Colonic mucosa (tissue), 4 donors: Measurements from ENCODE around the gene NEGR1. TPM values are rescaled to one million over a fixed set of nuclear protein-coding genes. Genes with fewer than 3 reads are reported as not detected.

Source experiments
- DNase-seq: peaks from one replicate; pipeline ENCODE4 v3.0.0-alpha.2; 2020
- H3K27ac ChIP-seq: fragments of 200-600 bp; one replicate; pipeline ENCODE4 v1.8.0; 2021
- H3K27me3 ChIP-seq: fragments of 200-600 bp; one replicate; pipeline ENCODE4 v1.8.0; 2021
- H3K36me3 ChIP-seq: fragments of 200-600 bp; one replicate; pipeline ENCODE4 v1.8.0; 2021
- H3K4me1 ChIP-seq: fragments of 200-600 bp; one replicate; pipeline ENCODE4 v1.8.0; 2021; ENCODE audit warnings: mild to moderate bottlenecking
- H3K4me3 ChIP-seq: fragments of 200-600 bp; one replicate; pipeline ENCODE4 v1.8.0; 2021
- H3K9ac ChIP-seq, 2 donors: one replicate each; pipeline ENCODE4 v1.7.0; 2013; ENCODE audit warnings: control low read depth in 2 of 2, low read depth in 2 of 2, low read length in 2 of 2
- H3K9me3 ChIP-seq: fragments of 200-600 bp; one replicate; pipeline ENCODE4 v1.8.0; 2021
- intact Hi-C: fragments of 100-400 bp; cut with DNase I; formaldehyde crosslinking; loops from one replicate; pipeline ENCODE4 v1.14.1; 2022
- total RNA-seq, 2 donors: library from RNA; stranded (reverse); fragmentation: NEBNext Ultra II Directional in 1 of 2; extraction: Animal tissue kit (Norgen Biotek cat#: 25700) in 1 of 2; gene quantifications; one replicate each; pipeline ENCODE4 v1.2.1, GENCODE V29; 2021
- TF ChIP-seq, protein P1 (sequence below): fragments of 200-600 bp; IDR thresholded peaks from one replicate; pipeline ENCODE4 v1.8.0; 2022; ENCODE audit warnings: antibody characterized with exemption, mild to moderate bottlenecking
- donor health status: healthy.
- donor health status: DM: no; HTN: no; CAD: no.
- donor health status: DM: no; HTN: no; CAD: no.

NEGR1 gene
- total RNA-seq, 2 donors from 2014 or later, result 4.0 to 9.2 TPM

DNA sequence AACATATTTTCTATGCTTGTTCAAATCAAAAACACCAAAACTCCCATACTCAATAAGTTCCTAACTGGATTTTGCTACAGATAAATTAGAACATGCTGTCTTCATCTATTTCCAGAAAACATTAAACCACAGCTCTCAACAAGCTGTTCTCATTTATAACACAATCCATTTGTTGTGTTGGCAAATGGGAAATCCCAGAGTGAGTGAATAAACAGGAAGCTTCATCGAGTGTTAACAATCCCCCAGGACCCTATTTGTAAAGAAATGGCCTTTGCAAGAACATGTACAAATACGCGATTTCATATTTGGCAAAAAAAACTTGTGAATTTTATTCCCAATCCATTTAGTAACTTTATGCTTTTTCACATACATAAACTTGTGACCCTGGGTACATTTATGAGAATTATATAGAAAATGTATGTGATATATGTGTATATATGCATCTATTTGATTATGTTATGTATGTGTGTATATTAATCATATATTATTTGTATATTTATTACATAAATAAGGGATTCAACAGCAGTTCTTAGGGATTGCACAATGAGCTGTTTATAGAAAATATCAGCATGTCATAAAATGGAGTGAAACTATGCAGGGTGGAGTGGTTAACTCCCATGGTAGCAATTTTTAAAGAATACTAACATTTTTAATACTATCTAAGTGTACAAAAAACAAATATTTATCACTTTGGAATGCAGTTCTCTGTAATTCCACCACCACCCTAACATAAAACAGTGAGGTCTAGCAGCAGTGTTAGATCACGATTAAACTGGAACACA, 160.0 kb downstream of the NEGR1 start:
- no peaks in the 10 kb centered on the region for H3K27me3 ChIP-seq
- H3K9me3 ChIP-seq, result no peaks in the 10 kb centered on the region
- no peak for DNase-seq
- no peak overlapping the region for H3K27ac ChIP-seq
- no peaks in the 10 kb centered on the region for H3K36me3 ChIP-seq
- no peak overlapping the region for H3K9ac ChIP-seq
- no peak overlapping the region for H3K4me3 ChIP-seq
- H3K4me1 ChIP-seq, result no peaks in the 10 kb centered on the region
- intact Hi-C loops, result no loop called here
- TF ChIP-seq, protein P1, sequence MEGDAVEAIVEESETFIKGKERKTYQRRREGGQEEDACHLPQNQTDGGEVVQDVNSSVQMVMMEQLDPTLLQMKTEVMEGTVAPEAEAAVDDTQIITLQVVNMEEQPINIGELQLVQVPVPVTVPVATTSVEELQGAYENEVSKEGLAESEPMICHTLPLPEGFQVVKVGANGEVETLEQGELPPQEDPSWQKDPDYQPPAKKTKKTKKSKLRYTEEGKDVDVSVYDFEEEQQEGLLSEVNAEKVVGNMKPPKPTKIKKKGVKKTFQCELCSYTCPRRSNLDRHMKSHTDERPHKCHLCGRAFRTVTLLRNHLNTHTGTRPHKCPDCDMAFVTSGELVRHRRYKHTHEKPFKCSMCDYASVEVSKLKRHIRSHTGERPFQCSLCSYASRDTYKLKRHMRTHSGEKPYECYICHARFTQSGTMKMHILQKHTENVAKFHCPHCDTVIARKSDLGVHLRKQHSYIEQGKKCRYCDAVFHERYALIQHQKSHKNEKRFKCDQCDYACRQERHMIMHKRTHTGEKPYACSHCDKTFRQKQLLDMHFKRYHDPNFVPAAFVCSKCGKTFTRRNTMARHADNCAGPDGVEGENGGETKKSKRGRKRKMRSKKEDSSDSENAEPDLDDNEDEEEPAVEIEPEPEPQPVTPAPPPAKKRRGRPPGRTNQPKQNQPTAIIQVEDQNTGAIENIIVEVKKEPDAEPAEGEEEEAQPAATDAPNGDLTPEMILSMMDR, result no peak

DNA sequence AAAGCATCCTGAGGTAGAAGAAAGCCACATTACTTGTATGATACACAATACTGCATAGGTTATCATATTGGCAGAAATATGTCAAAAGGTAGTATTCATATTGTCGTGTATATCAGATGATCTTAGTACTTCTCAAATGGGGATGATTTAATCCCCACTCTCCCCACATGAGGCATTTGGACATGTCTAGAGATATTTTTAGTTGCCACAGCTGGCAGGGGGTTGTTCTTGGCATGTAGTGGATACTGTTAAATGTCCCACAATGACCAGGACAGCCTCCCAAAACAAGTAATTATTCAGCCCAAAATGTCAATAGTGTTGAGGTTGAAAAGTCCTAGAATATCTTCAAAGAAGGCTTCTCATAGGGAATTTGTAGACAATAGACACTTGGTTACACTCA, 162.8 kb downstream of the NEGR1 start:
- TF ChIP-seq, protein P1, result no peak
- intact Hi-C loops, result no loop called here
- no peaks in the 10 kb centered on the region for H3K9me3 ChIP-seq
- no peak overlapping the region for H3K4me3 ChIP-seq
- no peaks in the 10 kb centered on the region for H3K27me3 ChIP-seq
- H3K4me1 ChIP-seq, result no peaks in the 10 kb centered on the region
- no peak overlapping the region for H3K27ac ChIP-seq
- no peak for DNase-seq
- no peaks in the 10 kb centered on the region for H3K36me3 ChIP-seq
- H3K9ac ChIP-seq, result no peak overlapping the region

DNA sequence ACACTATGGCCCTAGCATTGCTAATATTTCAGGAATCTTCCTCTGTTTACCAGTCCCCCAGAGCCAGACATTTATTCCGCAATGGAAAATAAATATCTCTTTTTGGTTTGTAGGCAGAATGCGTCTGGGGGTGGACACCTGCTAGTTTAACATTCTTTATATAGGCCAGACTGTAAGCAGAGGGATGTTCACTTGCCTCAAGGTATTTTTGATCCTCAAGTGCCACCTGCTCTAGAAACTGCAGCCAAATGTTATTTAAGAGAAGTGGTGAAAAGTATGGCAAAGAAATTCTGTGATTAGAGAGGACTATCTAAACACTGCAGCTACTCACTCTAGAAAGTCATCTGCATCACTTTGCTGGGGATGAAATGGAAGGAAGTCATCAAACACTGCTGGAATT, 164.7 kb downstream of the NEGR1 start:
- Histone ChIP-seq H3K9ac (no peak overlapping the region), H3K36me3 (no peaks in the 10 kb centered on the region), H3K9me3 (no peaks in the 10 kb centered on the region), H3K4me1 (no peaks in the 10 kb centered on the region), H3K4me3 (no peak overlapping the region), H3K27ac (no peak overlapping the region), H3K27me3 (no peaks in the 10 kb centered on the region)
- intact Hi-C loops, result no loop called here
- TF ChIP-seq, protein P1, result no peak
- DNase-seq, result no peak

- Histone ChIP-seq H3K4me3 (no peak overlapping the region), H3K9me3 (no peaks in the 10 kb centered on the region), H3K27ac (no peak overlapping the region), H3K4me1 (no peaks in the 10 kb centered on the region), H3K9ac (no peak overlapping the region), H3K36me3 (no peaks in the 10 kb centered on the region), H3K27me3 (no peaks in the 10 kb centered on the region)
- TF ChIP-seq, protein P1, result no peak
- intact Hi-C loops, result no loop called here
- DNase-seq, result no peak
Observed at GRCh38 chr1:72115290-72115689, 167.0 kb downstream of the NEGR1 start.

DNA sequence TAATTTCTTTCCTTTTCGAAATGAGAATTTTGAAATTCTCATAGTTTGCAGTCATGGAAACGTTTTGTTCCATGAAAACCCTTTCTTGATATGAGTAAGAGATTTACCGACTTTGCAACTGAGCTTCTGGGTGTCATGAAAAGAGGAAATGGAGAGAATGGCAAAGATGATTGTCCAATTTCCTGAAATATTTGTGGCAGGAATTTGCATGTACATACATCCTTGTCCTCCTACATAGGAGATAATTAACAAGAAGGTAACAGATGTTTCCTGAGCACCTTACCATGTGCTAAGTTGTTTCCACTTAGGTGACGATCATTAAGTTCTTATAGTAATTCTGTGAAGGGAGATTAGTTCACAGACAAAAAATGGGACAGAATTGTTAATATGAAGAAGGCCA, 170.7 kb downstream of the NEGR1 start:
- no peaks in the 10 kb centered on the region for H3K36me3 ChIP-seq
- H3K9me3 ChIP-seq, result no peaks in the 10 kb centered on the region
- H3K27ac ChIP-seq, result no peak overlapping the region
- H3K27me3 ChIP-seq, result no peaks in the 10 kb centered on the region
- H3K9ac ChIP-seq, result no peak overlapping the region
- H3K4me3 ChIP-seq, result no peak overlapping the region
- H3K4me1 ChIP-seq, result no peaks in the 10 kb centered on the region
- DNase-seq, result no peak
- intact Hi-C loops, result no loop called here
- TF ChIP-seq, protein P1, result no peak
